ENCODE results near the gene TET3. TPM values are rescaled to one million over a fixed set of nuclear protein-coding genes. Genes with fewer than 3 reads are reported as not detected.

Gene TET3
- total RNA-seq (2012; rRNA removed), result 1.6 and 1.7 TPM in 2 replicates
- 1.8 TPM in 2 replicates for polyA plus RNA-seq (2012; rRNA removed)
- polyA plus RNA-seq (2012; cell fraction: cytosol; rRNA removed), result 0.75 and 1.2 TPM in 2 replicates
- 5.9 and 7.2 TPM in 2 replicates for polyA plus RNA-seq (2012; cell fraction: nucleus; rRNA removed; ENCODE audit: low replicate concordance)
- Bru-seq, nascent RNA, result percentile 81 among the genes with signal in this experiment
- percentile 83 among the genes with signal in this experiment for BruChase-seq, experiment 1, labeled RNA remaining after a 6-hour chase
- BruChase-seq, experiment 2, labeled RNA remaining after a 2-hour chase, result percentile 84 among the genes with signal in this experiment
- long read RNA-seq, partial matches to known transcripts, result 0 of 6 reads
- long read RNA-seq, other reads (novel, unspliced or antisense), result 6 of 6 reads

DNA sequence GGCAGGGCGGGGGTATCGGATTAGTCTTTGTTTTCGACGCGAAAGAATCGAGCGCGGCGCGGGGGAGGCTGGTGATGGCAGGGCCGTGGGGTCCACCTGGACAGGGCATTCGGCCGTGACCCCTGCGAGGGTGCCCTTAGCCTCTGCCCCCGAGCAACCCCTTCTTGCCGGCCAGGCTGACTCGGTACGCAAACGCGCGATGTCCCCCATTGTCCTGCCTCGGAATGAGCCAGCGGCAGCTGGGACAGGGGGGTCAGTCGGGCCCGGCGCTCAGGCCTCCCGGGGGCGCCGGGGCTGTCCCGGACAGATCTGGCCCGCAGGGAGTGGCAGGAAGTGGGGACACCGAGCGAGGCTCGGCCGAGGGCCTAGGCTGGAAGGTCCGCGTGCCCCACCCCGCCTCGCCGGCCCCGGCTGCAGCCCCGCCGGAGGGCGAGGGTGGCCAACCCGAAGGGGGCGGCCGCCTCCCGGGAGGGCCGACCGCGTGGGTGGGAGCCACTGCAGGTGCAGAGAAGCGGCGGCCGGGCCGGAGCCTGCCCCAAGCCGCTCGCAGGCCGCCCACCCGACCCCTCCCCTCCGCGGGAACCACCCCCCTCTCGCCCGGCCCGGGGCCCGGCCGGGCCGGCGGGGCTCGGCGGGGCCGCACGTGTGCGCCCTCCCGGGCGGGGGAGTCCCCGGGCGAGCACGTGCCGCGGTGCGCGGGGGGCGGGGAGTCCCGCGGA, at the start of gene TET3:
Gene TET3, plus strand, starts transcription at position 708 of the 719 bp plus-strand sequence. CDS start 1,494 bp downstream, outside the sequence.
- Histone ChIP-seq H3K4me3 (ENCODE audit: insufficient read depth, low read depth, low read length) (peak within 1 kb of the TSS; percentile 53), H3K56ac (ENCODE audit: extremely low read depth, insufficient read depth, low read length) (peak within 1 kb of the TSS; percentile 36; the same call in 1 of the 2 replicates), H2BK120ac (ENCODE audit: low read depth, low read length) (peak within 1 kb of the TSS; percentile 76; the same call in 1 of the 2 replicates), H3K4me1 (ENCODE audit: control insufficient read depth, insufficient read depth, low read length) (peaks cover 26% of the 10 kb centered on the region), H3K4ac (ENCODE audit: low read depth, low read length) (peak within 1 kb of the TSS; percentile 66), H3K23ac (ENCODE audit: low read depth, low read length) (peak within 1 kb of the TSS; percentile 83), H4K5ac (ENCODE audit: low read depth, low read length) (peak within 1 kb of the TSS; percentile 15), H3K27me3 (ENCODE audit: control insufficient read depth, insufficient read depth, low read length) (no peaks in the 10 kb centered on the region), H3K79me1 (ENCODE audit: low read depth in 1 of 2, low read length in 2 of 2) (peaks cover 22 to 40% of the 10 kb centered on the region in 2 experiments), H3K14ac (replicated peaks; ENCODE audit: low read depth, low read length) (peak within 1 kb of the TSS; percentile 88), H3K9ac (ENCODE audit: low read depth, low read length) (peak within 1 kb of the TSS; percentile 78), H2AK5ac (ENCODE audit: low read depth, low read length) (peak within 1 kb of the TSS; percentile 87), H4K91ac (ENCODE audit: insufficient read depth, low read depth, low read length) (peak within 1 kb of the TSS; percentile 63), H3K9me3 (ENCODE audit: control insufficient read depth, insufficient read depth, low read length) (no peaks in the 10 kb centered on the region), H3K36me3 (ENCODE audit: control insufficient read depth, insufficient read depth, low read length) (peaks cover 5% of the 10 kb centered on the region), H3K18ac (ENCODE audit: low read depth, low read length) (peak within 1 kb of the TSS; percentile 5; the same call in 1 of the 2 replicates), H2BK20ac (ENCODE audit: low read depth, low read length) (no peak within 1 kb of the TSS), H3K9me1 (ENCODE audit: insufficient read depth, low read length) (peaks cover 16% of the 10 kb centered on the region), H2AFZ (replicated peaks; ENCODE audit: low read length, poor library complexity) (peak within 1 kb of the TSS; percentile 91), H2BK15ac (ENCODE audit: low read depth, low read length) (no peak within 1 kb of the TSS), H3K4me2 (ENCODE audit: low read depth, low read length) (peak within 1 kb of the TSS; percentile 86), H2BK5ac (ENCODE audit: low read depth, low read length, poor library complexity, severe bottlenecking) (peak within 1 kb of the TSS; percentile 41), H2AK9ac (replicated peaks; ENCODE audit: low read depth, low read length, poor library complexity) (peak within 1 kb of the TSS; percentile 96), H4K8ac (ENCODE audit: low read depth in 2 of 2, low read length in 2 of 2) (peak within 1 kb of the TSS; percentile 78 to 92), H3K27ac (ENCODE audit: insufficient read depth, low read length) (peak within 1 kb of the TSS; percentile 18), H4K20me1 (ENCODE audit: insufficient read depth, low read length) (peaks cover 30% of the 10 kb centered on the region)
- CTCF ChIA-PET, result interaction anchor here (0.7 kb wide), 1 partner anchor 118 kb away, joined by 3 read pairs; no protein-coding TSS in a partner anchor
- no TSS peak for BruUV-seq (replicated peaks)
- DNase-seq (no peak), ATAC-seq (ENCODE audit: low read depth) (peak; percentile 56)
- POLR2A ChIA-PET (ENCODE audit: unreplicated experiment), result no interaction called here
- intact Hi-C loops (cut with micrococcal nuclease), result loop anchor here (5.0 kb wide), 1 partner anchor 57 kb away; the partner anchor contains the start of gene DGUOK
- WGBS, 2 experiments (ENCODE audit: extremely low coverage in 2 of 2, insufficient read length in 1 of 2), result 11% methylated on average over 30 of the region's 85 CpGs; no CpG with 5 or more reads in 1 of the 2 experiments
- dilution Hi-C loops (cut with HindIII; ENCODE audit: low sequenced_read_pairs, unreplicated experiment), result no loop called here
- peak; percentile 82 for TF ChIP-seq MXI1 (IDR thresholded peaks at IDR 0.05; ENCODE audit: borderline replicate concordance, low read depth, low read length)
- TF ChIP-seq MAZ (IDR thresholded peaks at IDR 0.05; ENCODE audit: borderline replicate concordance, low read depth, low read length), result peak; percentile 34; the same call in 1 of the 2 replicates
- TF ChIP-seq BHLHE40 (IDR thresholded peaks at IDR 0.05; ENCODE audit: low read depth, low read length), result peak; percentile 94
- TF ChIP-seq, protein P1, sequence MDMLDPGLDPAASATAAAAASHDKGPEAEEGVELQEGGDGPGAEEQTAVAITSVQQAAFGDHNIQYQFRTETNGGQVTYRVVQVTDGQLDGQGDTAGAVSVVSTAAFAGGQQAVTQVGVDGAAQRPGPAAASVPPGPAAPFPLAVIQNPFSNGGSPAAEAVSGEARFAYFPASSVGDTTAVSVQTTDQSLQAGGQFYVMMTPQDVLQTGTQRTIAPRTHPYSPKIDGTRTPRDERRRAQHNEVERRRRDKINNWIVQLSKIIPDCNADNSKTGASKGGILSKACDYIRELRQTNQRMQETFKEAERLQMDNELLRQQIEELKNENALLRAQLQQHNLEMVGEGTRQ (IDR thresholded peaks at IDR 0.05; ENCODE audit: low read depth, low read length), result peak; percentile 67
- no peak for TF ChIP-seq SMC3 (IDR thresholded peaks at IDR 0.05; ENCODE audit: low read depth, low read length)
- in situ Hi-C loops (cut with MboI; ENCODE audit: low sequenced_read_pairs), result loop anchor here (10.0 kb wide), 1 partner anchor 160 kb away; the partner anchor contains the start of gene STAMBP
